NB4 (cell line): ENCODE data around the gene PEAK1.

Experiments used
- DNase-seq: peaks from one replicate; pipeline ENCODE4 v3.0.0; 2010; ENCODE audit warnings: low read depth
- H3K4me3 ChIP-seq: one replicate; pipeline ENCODE4 v1.5.1; 2011; ENCODE audit warnings: mild to moderate bottlenecking, low read depth, low read length, moderate library complexity
- MYC ChIP-seq: IDR thresholded peaks from 2 replicates; pipeline ENCODE4 v1.6.1; 2011; ENCODE audit warnings: low read depth, low read length
- POLR2A ChIP-seq: IDR thresholded peaks from 2 replicates; pipeline ENCODE4 v1.6.1; 2011; ENCODE audit warnings: mild to moderate bottlenecking; ENCODE audit not compliant: insufficient read length; ENCODE audit errors: extremely low read depth
- TF ChIP-seq, protein P1 (sequence below): IDR thresholded peaks from 2 replicates; pipeline ENCODE4 v1.6.1; 2011; ENCODE audit warnings: low read depth, low read length
- TF ChIP-seq, protein P2 (sequence below): IDR thresholded peaks from one replicate; pipeline ENCODE4 v1.5.1; 2012; ENCODE audit warnings: low read depth, low read length

Gene PEAK1

DNA sequence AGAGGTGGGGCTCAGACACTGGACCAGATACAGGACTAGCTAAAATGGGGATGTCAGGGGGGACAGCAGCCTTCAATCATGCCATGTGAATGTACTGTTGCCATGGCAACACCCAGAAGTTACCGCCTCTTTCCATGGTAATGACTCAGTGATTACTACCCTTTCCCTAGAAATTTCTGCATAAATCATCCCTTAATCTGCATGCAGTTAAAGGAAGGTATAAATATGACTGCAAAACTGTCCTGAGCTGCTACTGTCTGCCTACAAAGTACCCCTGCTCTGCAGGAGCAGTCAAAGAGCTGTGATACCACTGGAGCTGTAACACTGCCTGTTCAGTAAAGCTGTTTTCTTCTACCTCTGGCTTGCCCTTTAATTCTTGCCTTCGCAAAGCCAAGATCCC is 168.2 kb downstream of the PEAK1 start:
- H3K4me3 ChIP-seq: no peak overlapping the region
- peak; percentile 28 for DNase-seq
- TF ChIP-seq POLR2A: no peak
- TF ChIP-seq, protein P1, sequence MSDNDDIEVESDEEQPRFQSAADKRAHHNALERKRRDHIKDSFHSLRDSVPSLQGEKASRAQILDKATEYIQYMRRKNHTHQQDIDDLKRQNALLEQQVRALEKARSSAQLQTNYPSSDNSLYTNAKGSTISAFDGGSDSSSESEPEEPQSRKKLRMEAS: no peak
- TF ChIP-seq, protein P2, sequence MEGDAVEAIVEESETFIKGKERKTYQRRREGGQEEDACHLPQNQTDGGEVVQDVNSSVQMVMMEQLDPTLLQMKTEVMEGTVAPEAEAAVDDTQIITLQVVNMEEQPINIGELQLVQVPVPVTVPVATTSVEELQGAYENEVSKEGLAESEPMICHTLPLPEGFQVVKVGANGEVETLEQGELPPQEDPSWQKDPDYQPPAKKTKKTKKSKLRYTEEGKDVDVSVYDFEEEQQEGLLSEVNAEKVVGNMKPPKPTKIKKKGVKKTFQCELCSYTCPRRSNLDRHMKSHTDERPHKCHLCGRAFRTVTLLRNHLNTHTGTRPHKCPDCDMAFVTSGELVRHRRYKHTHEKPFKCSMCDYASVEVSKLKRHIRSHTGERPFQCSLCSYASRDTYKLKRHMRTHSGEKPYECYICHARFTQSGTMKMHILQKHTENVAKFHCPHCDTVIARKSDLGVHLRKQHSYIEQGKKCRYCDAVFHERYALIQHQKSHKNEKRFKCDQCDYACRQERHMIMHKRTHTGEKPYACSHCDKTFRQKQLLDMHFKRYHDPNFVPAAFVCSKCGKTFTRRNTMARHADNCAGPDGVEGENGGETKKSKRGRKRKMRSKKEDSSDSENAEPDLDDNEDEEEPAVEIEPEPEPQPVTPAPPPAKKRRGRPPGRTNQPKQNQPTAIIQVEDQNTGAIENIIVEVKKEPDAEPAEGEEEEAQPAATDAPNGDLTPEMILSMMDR: no peak
- no peak for TF ChIP-seq MYC

DNA sequence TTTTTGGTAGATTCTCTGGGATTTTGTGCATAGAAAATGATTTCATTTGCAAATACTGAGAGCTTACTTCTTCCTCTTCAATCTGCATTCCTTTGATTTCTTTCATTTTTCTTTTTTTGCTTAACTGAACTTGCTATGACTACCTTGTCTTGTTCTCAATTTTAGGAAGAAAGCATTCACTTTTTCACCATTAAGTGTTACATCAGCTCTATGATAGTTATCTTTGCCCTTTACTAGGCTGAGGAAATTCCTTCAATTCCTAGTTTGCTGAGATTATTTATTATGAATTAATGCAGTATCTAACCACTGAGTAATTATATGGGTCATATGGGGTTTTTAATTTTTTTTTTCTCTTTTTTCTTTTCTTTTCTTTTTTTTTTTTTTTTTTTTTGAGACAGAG is 172.8 kb downstream of the PEAK1 start:
- no peak for DNase-seq
- no peak overlapping the region for H3K4me3 ChIP-seq
- TF ChIP-seq MYC (no peak), POLR2A (no peak)
- TF ChIP-seq, protein P2: no peak
- TF ChIP-seq, protein P1: no peak

DNA sequence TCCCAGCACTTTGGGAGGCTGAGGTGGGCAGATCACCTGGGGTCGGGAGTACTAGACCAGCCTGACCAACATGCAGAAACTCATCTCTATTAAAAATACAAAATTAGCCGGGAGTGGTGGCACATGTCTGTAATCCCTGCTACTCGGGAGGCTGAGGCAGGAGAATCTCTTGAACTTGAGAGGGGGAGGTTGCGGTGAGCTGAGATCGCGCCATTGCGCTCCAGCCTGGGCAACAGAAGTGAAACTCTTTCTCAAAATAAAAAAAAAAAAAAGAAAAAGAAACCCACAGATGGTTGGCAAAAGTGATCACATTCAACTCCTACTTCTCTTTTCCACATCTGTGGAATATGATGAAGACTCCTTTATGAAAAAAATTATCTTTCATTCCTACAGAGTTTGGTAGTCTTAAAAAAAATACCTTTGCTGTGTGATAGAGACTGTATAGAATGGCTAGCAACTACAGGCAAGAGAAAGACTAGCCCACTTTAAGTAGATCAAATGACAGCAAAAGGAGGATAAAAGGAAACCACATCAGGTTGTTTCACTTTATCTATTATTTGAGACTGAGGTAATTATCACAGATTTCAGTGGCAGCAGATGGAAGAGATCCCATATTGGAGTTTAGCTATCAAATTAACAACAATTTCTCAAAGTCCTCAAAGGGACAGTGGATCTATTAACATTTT is 176.0 kb downstream of the PEAK1 start:
- no peak for TF ChIP-seq MYC
- TF ChIP-seq POLR2A: no peak
- TF ChIP-seq, protein P2: no peak
- TF ChIP-seq, protein P1: no peak
- no peak for DNase-seq
- H3K4me3 ChIP-seq: no peak overlapping the region

DNA sequence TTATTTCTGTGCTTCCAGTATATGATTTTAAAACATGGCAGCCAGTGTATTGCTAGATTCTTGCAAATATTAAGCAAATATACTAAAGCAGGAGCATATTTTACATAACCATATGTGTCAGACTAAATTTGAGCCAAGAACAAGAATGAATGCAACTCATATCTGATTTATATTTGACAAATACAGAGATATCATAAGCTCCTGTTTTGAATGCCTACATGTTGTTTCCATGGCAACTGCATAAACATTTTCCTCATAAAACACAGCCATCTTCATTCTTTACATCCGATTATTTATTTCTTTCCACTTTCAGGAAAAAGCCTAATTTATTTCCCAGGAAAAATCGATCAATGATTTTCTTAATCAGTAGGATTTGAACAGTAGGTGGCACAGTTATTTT is 176.8 kb downstream of the PEAK1 start:
- no peak overlapping the region for H3K4me3 ChIP-seq
- DNase-seq: no peak
- TF ChIP-seq MYC (no peak), POLR2A (no peak)
- TF ChIP-seq, protein P2: no peak
- TF ChIP-seq, protein P1: no peak

DNA sequence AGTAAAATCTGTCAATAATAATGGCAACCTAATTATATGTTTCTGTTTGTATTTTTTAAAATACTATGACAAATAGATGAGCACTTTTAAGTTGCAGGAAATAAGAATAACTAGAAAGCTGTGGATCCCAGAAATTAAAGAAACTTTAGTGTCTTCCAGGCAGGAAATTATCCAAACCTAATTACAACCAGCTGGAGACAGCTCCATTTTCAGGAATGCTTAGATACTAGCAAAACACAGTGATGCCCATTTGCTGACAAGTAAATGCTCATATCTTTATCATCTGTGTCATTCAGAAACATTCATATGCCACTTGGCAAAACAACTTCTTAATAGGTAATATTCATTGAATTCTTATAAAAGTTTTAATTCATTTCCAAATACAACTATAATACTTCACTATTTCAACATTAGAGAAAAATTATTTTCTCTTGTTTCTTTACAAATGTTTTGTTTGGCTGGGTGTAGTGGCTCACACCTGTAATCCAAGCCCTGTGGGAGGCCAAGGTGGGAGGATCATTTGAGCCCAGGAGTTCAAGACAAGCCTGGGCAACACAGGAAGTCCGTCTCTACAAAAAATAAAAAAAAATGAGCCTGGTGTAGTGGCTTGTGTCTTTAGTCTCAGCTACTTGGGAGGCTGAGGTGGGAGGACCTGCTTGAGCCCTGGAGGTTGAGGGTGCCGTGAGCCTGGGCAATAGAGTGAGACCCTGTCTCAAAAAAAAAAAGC is 179.9 kb downstream of the PEAK1 start:
- DNase-seq: no peak
- H3K4me3 ChIP-seq: no peak overlapping the region
- TF ChIP-seq, protein P1: no peak
- TF ChIP-seq MYC: no peak
- TF ChIP-seq, protein P2: no peak
- TF ChIP-seq POLR2A: no peak

DNA sequence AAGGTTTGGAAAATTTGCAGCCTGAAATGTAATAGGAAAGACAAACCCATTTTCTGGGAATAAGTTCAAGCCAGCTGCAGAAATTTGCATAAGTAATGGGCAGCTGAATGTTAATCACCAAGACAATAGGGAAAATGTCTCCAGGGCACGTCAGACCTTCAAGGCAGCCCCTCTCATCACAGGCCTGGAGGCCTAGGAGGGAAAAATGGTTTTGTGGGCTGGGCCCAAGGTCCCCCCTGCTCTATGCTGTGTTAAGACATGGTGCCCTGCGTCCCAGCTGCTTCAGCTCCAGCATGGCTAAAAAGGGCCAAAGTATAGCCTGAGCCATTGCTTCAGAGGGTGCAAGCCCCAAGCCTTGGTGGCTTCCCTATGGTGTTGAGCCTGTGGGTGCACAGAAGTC is 184.3 kb downstream of the PEAK1 start:
- no peak for DNase-seq
- H3K4me3 ChIP-seq: no peak overlapping the region
- TF ChIP-seq POLR2A: no peak
- TF ChIP-seq MYC: no peak
- TF ChIP-seq, protein P1: no peak
- TF ChIP-seq, protein P2: no peak
